CD4-positive, alpha-beta T cell treated with Interleukin-17A for 1 hour (primary cell): Measurements from ENCODE around the gene ZSWIM4.

Experiments used
- DNase-seq: peaks from one replicate; pipeline ENCODE4 v3.0.0-alpha.2; 2020

The ZSWIM4 gene

DNA sequence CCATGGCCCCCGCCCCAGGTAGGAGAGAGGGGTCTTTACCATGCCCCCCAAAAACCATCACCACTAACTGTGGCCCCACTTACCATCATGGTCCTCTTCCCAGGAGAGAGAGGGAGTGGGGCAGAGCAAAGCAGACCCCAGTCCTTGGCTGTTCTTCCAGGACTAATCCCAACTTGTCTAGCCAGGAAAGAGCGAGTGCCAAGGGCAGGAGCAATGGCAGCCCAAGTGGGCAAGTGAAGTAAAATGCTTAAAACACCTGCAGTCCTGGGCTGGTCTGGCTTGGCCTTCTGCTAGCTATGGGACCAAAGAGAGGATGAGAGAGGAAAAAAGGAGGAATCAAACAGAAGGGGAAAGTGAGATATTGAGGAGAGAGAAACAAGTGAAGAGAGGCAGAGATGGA, 17.9 kb downstream of the ZSWIM4 start:
- no peak for DNase-seq

DNA sequence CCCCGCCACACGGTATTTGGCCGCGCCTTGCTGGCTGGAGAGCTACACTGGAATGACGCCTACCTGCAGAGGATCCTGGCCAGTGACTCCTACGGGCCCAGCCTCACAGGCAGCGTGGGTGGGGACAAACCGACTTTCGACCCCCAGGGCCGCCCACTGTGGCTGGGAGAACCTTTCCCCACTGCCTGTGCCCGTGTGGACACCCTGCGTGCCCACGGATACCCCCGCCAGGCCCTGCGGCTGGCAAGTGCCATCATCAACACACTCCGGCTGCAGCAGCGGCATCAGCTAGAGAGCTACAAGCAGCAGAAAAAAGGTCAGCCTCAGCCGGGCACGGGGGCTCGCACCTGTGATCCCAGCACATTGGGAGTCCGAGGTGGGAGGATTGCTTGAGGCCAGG, 19.3 kb downstream of the ZSWIM4 start:
- no peak for DNase-seq

DNA sequence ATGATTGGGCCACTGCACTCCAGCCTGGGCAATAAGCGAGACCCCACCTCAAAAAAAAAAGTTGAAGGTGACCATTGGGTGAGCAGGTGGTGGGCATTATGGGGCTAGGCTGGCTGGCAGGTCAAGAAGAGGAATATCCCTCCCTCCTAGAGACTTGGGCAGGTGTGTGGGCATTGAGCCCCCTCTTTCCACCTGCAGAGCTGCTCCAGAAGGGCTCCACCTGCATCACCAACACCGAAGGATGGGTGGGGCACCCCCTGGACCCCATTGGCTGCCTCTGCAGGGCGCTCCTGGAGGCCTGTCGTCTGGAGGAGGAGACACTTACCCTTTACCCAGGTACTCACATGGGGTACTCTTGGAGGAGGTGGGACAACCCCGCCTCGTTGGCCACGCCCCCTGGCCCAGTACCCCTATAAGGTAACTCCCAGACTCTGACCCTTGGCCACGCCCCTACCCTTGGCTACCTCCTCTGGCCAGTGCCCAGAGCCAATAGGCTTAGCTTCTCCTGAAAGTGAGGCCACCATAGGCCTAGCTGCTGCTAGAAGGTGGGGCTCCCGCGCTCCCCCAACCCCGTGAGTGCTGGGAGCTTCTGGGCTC, 21.9 kb downstream of the ZSWIM4 start:
- peak; percentile 49 for DNase-seq

DNA sequence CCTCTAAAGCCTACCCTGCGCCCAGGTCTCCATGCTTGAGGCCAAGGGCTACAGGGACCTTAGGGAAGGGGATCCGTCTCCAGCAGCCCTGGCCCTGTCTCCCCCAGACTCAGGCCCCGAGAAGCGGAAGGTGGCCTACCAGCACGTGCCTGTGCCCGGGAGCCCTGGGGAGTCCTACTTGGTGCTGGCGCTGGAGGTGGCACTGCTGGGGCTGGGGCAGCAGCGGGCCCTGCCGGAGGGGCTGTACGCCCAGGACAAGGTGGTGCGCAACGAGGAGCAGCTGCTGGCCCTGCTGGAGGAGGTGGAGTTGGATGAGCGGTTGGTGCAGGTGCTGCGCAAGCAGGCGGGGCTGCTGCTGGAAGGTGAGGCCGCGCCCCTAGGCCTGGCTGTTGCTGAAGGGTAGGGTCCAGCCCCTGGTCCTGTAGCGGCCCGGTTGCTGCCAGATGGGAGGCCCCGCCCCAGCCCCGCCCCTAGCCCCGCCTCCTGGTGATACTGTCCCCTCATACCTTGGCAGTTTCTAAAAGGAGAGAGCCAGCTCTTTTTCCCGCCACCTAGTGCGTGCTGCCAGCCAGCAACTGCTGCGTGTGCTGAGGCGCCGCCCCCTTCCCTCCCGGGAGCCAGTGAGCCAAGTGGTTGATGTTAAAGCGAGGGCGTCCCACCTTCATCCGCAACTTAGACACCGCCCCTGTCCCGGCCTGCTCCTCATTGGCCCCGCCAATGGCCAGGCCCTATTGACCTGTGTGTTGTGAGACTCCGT, 22.6 kb downstream of the ZSWIM4 start:
- DNase-seq, result peak; percentile 71

DNA sequence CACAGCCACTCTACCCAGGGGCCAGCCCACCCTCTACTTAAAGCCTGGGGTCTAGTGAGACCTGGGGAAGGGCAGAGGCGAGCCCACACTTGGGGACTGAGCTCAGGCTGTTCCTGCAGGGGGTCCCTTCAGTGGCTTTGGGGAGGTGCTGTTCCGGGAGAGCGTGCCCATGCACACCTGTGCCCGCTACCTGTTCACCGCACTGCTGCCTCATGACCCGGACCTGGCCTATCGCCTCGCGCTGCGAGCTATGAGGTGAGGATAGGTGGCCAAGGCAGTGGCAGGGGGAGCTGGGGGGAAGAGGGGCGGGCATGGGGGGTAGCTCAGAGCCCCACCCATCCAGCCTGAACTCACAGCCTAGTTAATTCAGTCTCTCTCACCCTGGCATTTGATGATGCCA, 24.0 kb downstream of the ZSWIM4 start:
- no peak for DNase-seq

DNA sequence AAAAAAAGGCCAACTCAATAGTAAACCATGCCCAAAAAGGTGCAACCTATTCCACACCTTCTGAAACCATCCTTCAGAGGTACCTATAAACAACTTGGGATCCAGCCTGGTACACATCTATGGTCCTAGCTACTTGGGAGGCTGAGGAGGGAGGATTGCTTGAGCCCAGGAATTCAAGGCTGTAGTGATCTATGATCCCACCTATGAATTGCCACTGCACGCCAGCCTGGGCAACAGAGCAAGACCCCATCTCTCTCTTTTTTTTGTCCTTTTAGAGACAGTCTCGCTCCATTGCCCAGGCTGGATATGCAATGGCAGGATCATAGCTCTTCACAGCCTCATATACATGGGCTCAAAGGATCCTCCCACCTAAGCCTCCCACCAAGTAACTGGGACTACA, 26.0 kb downstream of the ZSWIM4 start:
- no peak for DNase-seq

DNA sequence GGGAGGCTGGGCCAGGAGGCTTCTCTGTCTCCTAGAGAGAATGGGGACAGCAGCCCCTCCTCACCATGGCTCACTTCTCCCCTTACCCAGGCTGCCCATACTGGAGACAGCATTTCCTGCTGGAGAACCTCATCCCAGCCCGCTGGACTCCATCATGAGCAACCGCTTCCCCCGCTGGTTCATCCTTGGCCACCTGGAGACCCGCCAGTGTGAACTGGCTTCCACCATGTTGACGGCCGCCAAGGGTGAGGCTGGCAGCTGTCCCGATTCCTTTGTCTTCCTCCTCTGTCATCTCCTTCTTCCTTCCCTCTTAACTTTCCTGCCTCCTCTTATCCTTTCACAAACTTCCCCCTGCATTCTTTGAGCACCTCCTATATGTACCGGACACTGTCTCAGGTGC, 28.0 kb downstream of the ZSWIM4 start:
- no peak for DNase-seq

DNA sequence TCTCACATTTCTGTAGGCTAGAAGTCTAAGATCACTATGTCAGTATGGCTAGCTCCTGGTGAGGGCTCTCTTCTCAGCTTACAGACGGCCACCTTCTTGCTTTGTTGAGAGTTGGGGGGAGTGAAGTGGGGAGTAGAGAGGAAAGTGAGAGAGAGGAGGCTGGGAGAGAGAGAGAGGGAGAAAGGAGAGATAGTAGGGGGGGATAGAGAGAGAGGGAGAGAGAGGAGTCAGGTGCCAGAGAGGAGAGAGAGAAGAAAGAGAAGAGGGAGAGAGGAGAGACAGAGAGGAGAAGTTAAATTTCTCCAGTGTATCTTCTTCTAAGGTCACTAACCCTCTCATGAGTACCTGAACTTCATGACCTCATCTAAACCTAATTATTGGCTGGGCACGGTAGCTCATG, 28.7 kb downstream of the ZSWIM4 start:
- DNase-seq, result no peak

DNA sequence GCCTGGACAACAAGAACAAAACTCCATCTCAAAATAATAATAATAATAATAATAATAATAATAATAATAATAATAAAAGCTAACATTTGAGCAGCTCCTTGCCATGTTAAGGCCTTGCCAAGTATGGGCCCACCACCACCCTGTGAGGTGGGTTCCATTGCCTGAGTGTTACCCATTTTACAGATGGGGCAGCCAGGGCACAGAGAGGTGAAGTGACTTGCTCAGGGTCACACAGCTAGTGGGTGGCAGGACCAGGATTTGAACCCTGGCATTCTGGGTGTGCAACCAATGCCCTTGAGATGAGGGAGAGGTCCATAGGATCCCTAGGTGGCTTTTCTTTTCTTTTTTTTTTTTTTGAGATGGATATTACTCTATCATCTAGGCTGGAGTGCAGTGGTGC, 29.5 kb downstream of the ZSWIM4 start:
- DNase-seq, result no peak

DNA sequence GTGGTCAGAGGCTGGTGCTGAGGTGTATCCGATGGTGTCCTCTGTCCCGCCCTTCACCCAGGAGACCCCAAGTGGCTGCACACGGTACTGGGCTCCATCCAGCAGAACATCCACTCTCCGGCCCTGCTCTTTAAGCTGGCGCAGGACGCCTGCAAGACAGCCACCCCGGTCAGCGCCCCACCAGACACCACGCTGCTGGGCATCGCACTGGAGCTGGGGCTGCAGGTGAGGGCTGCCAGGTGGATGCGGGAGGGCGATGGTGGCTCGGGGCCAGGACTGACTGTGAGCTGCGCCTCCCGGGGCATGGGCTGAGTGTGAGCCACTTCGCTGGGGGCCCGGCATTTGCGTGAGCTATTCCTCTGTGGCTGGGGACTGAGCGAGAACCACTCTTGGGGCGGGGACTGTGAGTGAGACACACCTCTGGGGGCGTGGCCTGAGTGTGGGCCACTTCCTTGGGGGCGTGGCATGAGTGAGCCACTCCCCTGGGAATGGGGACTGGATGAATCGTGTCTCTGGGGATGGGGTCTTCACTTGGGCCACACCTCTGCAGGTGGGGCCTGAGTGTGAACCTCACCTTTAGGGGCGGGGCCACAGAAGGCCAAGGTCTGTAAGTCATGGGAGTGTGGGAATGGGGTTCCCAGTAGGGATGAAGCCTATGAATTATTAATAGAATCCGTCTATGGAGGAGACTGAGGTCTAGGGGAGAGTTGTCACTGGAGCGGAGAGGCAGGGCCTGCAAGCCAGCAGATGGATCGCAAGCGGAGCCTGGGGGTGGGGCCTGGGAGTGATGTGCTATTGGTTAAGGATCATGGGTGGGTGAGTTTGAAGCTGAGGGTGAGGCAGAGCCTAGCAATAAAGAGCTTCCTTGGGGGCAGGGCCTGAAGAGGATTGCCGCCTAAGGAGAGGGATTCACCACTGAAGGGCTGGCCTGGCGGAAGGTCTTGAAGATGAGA, 30.5 kb downstream of the ZSWIM4 start:
- no peak for DNase-seq

DNA sequence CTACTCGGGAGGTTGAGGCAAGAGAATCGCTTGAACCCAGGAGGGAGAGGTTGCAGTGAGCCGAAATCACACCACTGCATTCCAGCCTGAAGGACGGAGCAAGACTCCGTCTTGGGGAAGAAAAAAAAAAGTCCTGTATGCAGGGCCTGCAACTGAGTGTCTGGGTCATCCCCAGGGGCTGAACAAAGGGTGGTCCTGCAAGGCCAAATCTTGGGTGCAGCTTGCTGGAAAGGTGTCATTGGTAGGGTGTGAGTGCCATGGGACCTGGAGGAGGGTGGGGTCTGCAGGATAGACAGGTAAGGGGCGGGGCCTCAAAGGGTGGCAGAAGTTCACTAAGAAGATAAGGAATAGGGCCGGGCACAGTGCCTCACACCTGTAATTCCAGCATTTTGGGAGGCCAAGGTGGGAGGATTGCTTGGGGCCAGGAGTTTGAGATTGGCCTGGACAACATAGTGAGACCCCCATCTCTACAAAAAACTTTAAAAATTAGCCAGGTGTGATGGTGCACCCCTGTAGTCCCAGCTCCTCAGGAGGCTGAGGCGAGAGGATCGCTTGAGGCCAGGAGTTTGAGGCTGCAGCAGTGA, 31.5 kb downstream of the ZSWIM4 start:
- no peak for DNase-seq

DNA sequence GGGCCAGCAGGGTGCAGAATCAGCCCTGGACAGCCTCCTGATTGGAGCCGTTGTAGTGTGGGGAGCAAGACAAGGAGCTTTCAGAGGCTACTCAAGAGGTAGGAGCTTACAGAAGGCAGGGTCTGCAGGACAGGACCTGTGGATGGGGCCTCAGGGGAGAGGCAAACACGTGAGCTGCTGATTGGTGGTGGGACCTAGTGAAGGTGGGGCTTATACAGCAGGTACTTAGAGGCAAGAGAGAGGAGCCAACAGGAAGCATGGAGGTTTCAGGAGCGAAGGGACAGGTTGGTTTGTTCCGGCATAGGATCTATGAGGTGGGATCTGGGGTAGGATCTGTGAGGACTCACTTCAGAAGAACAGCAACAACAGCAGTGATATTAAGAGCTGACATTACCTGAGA, 32.4 kb downstream of the ZSWIM4 start:
- DNase-seq, result peak; percentile 34

DNA sequence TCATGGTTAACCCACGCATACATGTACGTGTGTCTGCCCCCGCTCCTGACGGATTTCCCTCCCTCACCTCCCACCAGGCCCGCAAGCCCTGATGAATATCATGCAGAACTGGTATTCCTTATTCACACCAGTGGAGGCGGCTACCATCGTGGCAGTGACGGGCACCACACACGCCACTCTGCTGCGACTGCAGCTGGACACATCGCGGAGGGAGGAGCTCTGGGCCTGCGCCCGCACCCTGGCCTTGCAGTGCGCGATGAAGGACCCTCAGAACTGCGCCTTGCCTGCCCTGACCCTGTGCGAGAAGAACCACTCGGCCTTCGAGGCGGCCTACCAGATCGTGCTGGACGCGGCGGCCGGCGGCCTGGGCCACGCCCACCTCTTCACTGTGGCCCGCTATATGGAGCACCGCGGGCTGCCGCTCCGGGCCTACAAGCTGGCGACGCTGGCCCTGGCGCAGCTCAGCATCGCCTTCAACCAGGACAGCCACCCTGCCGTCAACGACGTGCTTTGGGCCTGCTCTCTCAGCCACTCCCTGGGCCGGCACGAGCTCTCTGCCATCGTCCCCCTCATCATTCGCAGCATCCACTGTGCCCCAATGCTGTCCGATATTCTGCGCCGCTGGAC, 35.0 kb downstream of the ZSWIM4 start:
- DNase-seq, result peak; percentile 72

DNA sequence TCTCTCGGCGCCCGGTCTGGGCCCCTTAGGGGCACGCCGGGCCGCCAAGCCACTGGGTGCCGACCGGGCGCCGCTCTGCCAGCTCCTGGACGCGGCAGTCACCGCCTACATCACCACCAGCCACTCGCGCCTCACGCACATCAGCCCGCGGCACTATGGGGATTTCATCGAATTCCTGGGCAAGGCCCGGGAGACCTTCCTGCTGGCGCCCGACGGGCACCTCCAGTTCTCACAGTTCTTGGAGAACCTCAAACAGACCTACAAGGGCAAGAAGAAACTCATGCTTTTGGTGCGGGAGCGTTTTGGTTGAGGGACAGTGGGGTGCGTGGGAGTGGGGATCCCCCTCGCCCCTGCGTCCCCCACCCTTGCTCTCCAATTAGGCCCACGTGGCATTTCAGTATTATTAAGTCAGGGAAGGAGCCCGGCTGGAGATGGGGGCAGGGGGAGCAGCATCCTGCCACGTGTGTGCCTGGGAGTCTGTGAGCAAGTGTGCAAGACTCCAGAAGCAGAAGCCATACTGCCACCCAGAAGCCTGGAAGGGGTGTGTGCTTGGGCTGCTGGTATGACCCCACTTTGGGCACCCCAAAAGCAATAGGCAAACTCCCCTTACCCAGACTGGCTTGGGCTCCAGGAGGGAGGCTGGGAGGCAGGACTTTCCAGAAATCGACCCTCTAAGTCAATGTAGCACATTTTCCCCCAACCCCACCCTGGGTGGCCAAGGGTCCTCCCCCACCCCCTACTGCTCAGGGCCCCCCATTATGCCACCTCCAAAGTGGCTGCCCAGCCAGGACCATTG, 35.7 kb downstream of the ZSWIM4 start:
- DNase-seq, result peak; percentile 81

DNA sequence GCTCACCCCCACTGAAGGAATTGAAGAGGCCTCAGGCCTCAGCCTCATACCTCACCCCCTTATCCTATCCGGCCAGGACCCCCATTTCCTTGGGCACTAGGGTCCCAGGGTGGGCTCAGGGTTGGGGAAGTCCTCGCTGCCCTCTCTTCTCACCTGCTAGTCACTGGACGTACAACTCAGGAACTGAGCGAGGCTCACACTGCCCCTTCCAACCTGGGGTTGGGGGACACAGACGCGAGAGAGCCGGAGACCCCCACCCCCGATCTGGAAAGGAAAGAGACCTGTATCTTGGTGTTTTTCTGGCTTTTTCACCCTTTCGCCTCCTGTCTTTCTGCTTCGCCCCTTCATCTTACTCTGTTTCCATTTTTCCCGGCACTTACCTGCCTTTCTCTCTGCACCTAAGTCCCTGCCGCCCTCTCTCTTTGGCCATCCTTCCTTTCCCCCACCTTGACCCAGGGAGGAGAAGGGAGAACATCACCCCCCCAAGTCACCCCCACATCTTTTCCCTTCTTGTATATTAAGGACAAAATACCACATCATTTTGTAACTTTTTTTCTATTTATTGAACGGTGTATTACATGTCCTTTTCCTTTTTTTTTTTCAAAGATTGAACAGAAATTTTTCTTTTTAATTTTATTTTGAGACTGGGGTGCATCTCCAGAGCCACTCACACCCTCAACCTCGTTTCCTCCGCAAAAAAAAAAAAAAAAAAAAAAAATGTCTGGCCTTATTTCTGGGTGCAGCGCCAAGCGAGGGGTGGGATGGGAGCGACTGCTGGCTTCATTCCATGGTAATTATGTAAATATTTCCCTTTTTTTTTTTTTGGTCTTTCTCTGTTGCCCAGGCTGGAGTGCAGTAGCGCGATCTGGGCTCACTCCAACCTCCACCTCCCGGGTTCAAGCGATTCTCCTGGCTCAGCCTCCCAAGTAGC, 36.6 kb downstream of the ZSWIM4 start:
- peak; percentile 77 for DNase-seq

DNA sequence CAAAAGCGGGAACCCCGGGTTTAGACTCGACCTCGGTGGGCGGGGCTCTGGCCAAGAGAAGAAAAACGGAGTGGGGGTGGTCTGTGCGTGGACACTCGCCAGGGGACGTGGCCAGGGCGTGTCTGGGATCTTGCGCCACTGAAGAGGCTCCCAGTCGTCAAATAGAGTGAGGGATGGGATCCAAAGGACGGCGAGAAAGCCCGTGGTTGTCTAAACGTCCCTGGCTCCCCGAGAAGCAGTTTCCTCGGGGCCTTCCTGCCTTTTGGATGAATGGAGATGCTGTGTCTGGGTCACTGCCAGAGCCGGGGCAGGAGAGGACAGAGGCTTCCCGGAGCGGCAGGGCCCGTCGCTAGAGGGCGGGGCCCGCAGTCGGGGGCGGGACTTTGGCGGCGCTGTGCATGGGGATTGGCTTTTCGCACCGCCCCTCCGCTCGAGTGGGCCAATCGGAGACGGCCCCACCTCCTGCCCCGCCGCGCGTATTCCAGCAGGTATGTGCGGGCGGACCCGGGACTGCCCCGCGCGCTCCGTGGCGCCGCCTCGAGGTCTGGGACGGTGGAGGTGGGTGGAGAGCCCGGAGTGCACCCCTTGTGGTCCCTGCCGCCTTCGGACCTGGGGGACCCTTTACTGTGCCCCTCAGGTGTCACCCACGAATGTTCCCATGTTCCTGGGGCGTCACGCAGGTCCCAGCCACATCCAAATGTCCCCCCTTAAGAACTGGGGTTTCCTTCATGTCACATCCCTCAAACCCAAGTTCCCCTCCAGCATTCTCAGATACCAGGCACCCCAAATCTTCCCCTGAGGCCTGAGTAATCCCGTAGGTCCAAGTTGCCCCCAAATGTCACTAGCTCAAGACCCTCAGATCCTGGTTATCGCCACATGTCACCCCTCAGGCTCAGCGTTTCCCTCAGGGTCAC, 38.3 kb downstream of the ZSWIM4 start:
- DNase-seq, result peak; percentile 96

DNA sequence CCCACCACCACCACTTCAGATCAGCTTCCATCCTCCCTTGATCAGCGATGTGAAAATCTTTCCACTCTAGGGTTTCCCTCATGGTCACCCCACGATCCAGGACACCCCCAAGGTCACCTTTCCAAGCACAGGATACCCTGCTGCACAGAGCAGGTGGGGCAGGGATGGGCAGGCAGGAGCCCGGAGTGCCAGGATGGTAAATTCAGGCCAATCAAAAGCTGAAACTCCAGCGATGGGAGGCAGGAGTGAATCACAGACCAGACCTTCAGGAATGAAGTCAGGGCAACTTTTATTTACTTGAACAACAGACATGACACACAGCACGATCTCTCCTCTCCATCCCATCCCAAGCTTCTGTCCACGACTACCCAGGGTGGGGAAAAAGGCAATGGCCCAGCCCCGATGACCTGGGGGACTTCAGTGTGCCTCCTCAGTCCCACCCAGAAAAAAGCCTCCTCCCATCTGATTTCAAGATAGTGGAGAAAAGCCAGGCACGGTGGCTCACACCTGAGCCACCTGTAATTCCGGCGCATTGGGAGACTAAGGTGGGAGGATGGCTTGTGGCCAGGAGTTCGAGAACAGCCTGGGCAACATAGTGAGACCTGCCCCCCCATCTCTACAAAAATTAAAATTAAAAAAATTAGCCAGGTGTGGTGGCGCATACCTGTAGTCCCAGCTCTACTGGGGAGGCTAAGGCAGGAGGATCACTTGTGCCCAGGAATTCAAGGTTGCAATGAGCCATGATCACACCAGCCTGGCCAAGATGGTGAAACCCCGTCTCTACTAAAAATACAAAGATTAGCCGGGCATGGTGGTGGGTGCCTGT, 39.2 kb downstream of the ZSWIM4 start:
- DNase-seq, result peak; percentile 60
